GM23338 (cell line): ENCODE results near the gene GRWD1. TPM values are rescaled to one million over a fixed set of nuclear protein-coding genes. Genes with fewer than 3 reads are reported as not detected.

ENCODE experiments used
- CTCF ChIP-seq, 2 experiments: fragments of 200-600 bp in 1 of 2; sonication (generic) in 1 of 2; conservative IDR thresholded peaks; 2 replicates each; pipeline versions ENCODE4 v1.5.1 to v1.6.1; 2016 to 2017; ENCODE audit warnings: antibody characterized with exemption in 2 of 2, low read depth in 2 of 2, mild to moderate bottlenecking in 2 of 2, moderate library complexity in 1 of 2
- EZH2phosphoT487 ChIP-seq: fragments of 200-600 bp; sonication (generic); IDR thresholded peaks from one replicate; pipeline ENCODE4 v1.8.1; 2018; ENCODE audit warnings: antibody characterized with exemption; ENCODE audit not compliant: unreplicated experiment
- JUNB ChIP-seq: IDR thresholded peaks from one replicate; pipeline ENCODE4 v1.6.1; 2016; ENCODE audit warnings: antibody characterized with exemption; ENCODE audit not compliant: unreplicated experiment
- NANOG ChIP-seq: IDR thresholded peaks from 2 replicates; pipeline ENCODE4 v1.6.1; 2016; ENCODE audit warnings: antibody characterized with exemption, borderline replicate concordance
- POLR2AphosphoS5 ChIP-seq: IDR thresholded peaks from 2 replicates; pipeline ENCODE4 v1.6.1; 2016; ENCODE audit warnings: antibody characterized with exemption, low read depth
- REST ChIP-seq: IDR thresholded peaks from one replicate; pipeline ENCODE4 v1.6.1; 2018; ENCODE audit warnings: antibody characterized with exemption; ENCODE audit not compliant: unreplicated experiment
- STAT1 ChIP-seq: IDR thresholded peaks from one replicate; pipeline ENCODE4 v1.6.1; 2016; ENCODE audit warnings: antibody characterized with exemption; ENCODE audit not compliant: unreplicated experiment
- ZNF114 ChIP-seq: fragments of 250-450 bp; sonication (Bioruptor Pico); IDR thresholded peaks from 2 replicates; pipeline ENCODE4 v1.5.0; 2020; ENCODE audit warnings: mild to moderate bottlenecking, moderate library complexity
- ZNF331 ChIP-seq: fragments of 250-450 bp; sonication (Bioruptor Pico); IDR thresholded peaks from 2 replicates; pipeline ENCODE4 v1.5.0; 2020; ENCODE audit warnings: low read depth, mild to moderate bottlenecking, moderate library complexity
- ZNF462 ChIP-seq: fragments of 250-450 bp; sonication (Bioruptor Pico); IDR thresholded peaks from 2 replicates; pipeline ENCODE4 v1.5.0; 2020; ENCODE audit warnings: mild to moderate bottlenecking, moderate library complexity
- polyA plus RNA-seq: library from polyadenylated mRNA; unstranded; fragments of >200 nt; fragmentation: Nextera tagmentation; extraction: Ambion mirVana; gene quantifications from 2 replicates; pipeline ENCODE4 v1.2.1, GENCODE V29; 2016
- total RNA-seq: library from RNA; depleted of rRNA; stranded (reverse); fragments of >200 nt; shearing (Covaris generic); gene quantifications from 2 replicates; pipeline ENCODE4 v1.2.3, GENCODE V29; 2014

The GRWD1 gene
- total and polyA plus RNA-seq, 2 experiments from 2014 or later, result 23.2 to 58.0 TPM

GRCh38 chr19:48455171-48455907 is 9.6 kb downstream of the GRWD1 start, which contains the start of gene KCNJ14 (continued):
- no peak for TF ChIP-seq ZNF462 (CRISPR knock-in tag)
- no peak for TF ChIP-seq ZNF114 (CRISPR knock-in tag)
- no peak for TF ChIP-seq ZNF331 (CRISPR knock-in tag)
- TF ChIP-seq CTCF (conservative IDR thresholded peaks at IDR 0.05; ENCODE audit: low read depth in 2 of 2), result no peak
- TF ChIP-seq EZH2phosphoT487, result no peak
- TF ChIP-seq JUNB, result no peak
- no peak for TF ChIP-seq POLR2AphosphoS5
- TF ChIP-seq NANOG, result no peak
- no peak for TF ChIP-seq STAT1
- TF ChIP-seq REST, result no peak
